Spleen (tissue), 11 donors: ENCODE results near the gene NRXN3. TPM values are rescaled to one million over a fixed set of nuclear protein-coding genes. Genes with fewer than 3 reads are reported as not detected.

Experiments
- DNase-seq: peaks from one replicate; pipeline ENCODE4 v3.0.0-alpha.2; 2020
- H3K27ac ChIP-seq, 8 donors: fragments of 200-600 bp; sonication (generic) in 7 of 8; 1 replicate in 4 of 8; 2 replicates in 4 of 8; pipeline versions ENCODE4 v1.5.0 to v1.8.0; 2016 to 2021; ENCODE audit warnings: inconsistent platforms in 4 of 8, mild to moderate bottlenecking in 4 of 8, moderate library complexity in 1 of 8
- H3K27me3 ChIP-seq, 7 donors: fragments of 200-600 bp; sonication (generic) in 6 of 7; replicated peaks in 1 of 7; 1 replicate in 4 of 7; 2 replicates in 3 of 7; pipeline versions ENCODE4 v1.5.0 to v1.8.0; 2016 to 2021; ENCODE audit warnings: inconsistent platforms in 3 of 7, mild to moderate bottlenecking in 1 of 7
- H3K36me3 ChIP-seq, 6 donors: fragments of 200-600 bp; sonication (generic) in 5 of 6; 1 replicate in 4 of 6; 2 replicates in 2 of 6; pipeline versions ENCODE4 v1.5.0 to v1.8.0; 2016 to 2021; ENCODE audit warnings: inconsistent platforms in 2 of 6
- H3K4me1 ChIP-seq, 6 donors: fragments of 200-600 bp; sonication (generic) in 5 of 6; 1 replicate in 3 of 6; 2 replicates in 3 of 6; pipeline versions ENCODE4 v1.5.0 to v1.8.0; 2016 to 2021; ENCODE audit warnings: inconsistent platforms in 3 of 6
- H3K4me3 ChIP-seq, 8 donors: fragments of 200-600 bp; sonication (generic) in 7 of 8; 1 replicate in 4 of 8; 2 replicates in 4 of 8; pipeline versions ENCODE4 v1.5.0 to v1.8.0; 2016 to 2021; ENCODE audit warnings: inconsistent platforms in 4 of 8, mild to moderate bottlenecking in 4 of 8, moderate library complexity in 2 of 8
- H3K9me3 ChIP-seq, 8 donors: fragments of 200-600 bp; sonication (generic) in 7 of 8; 1 replicate in 4 of 8; 2 replicates in 4 of 8; pipeline versions ENCODE4 v1.5.0 to v1.8.0; 2016 to 2021; ENCODE audit warnings: inconsistent platforms in 4 of 8
- CTCF ChIP-seq, 11 experiments: fragments of 200-600 bp in 7 of 11; fragments of 450-650 bp in 4 of 11; sonication (generic) in 4 of 11; IDR thresholded peaks in 8 of 11; conservative IDR thresholded peaks in 3 of 11; 1 replicate in 7 of 11; 2 replicates in 4 of 11; pipeline versions ENCODE4 v1.4.0 to v1.8.0; 2016 to 2021; ENCODE audit warnings: antibody characterized with exemption in 11 of 11, inconsistent platforms in 4 of 11, mild to moderate bottlenecking in 1 of 11
- POLR2A ChIP-seq, 3 donors: fragments of 450-650 bp; IDR thresholded peaks; one replicate each; pipeline ENCODE4 v1.5.1; 2017; ENCODE audit warnings: antibody characterized with exemption in 3 of 3, mild to moderate bottlenecking in 1 of 3
- POLR2AphosphoS5 ChIP-seq, 3 donors: sonication (generic); formaldehyde crosslinking; IDR thresholded peaks; one replicate each; pipeline ENCODE4 v1.5.1; 2017; ENCODE audit warnings: antibody characterized with exemption in 3 of 3
- WGBS, 5 donors: extraction: QIAGEN DNeasy Blood & Tissue Kit in 3 of 5; methylation state at CpG; one replicate each; pipeline versions ENCODE4 v1.1.5 to v1.1.7; 2013 to 2018; 5-methylcytosine and 5-hydroxymethylcytosine counted together
- intact Hi-C: fragments of 100-400 bp; cut with DNase I; formaldehyde crosslinking; loops from one replicate; pipeline ENCODE4 v1.15.0; 2023; ENCODE audit warnings: low total_unique reads
- polyA plus RNA-seq, 3 donors: library from polyadenylated mRNA; stranded (reverse); fragments of 200-250 nt; gene quantifications; one replicate each; pipeline ENCODE4 v1.2.1, GENCODE V29; 2013
- total RNA-seq, 7 donors: library from RNA; depleted of rRNA in 3 of 7; stranded (reverse); fragments of >200 nt in 3 of 7; fragmentation: NEBNext Ultra II Directional in 4 of 7; extraction: Animal tissue kit (Norgen Biotek cat#: 25700) in 4 of 7; gene quantifications; one replicate each; pipeline versions ENCODE4 v1.1.0 to v1.2.1, GENCODE V29; 2016 to 2021
- donor health status: healthy with polysubstance abuse.
- donor health status: DM: no; HTN: no; CAD: no; lungs with moderate emphysema.
- donor health status: DM: no; HTN: no; CAD: no.
- donor health status: Bipolar disorder and iron deficiency.
- donor health status: healthy.
- donor health status: DM: no; HTN: no; CAD: no.
- donor health status: DM: yes; HTN: yes; CAD: no.

Gene NRXN3
- total and polyA plus RNA-seq, 10 donors: 0.21 to 11.5 (median 1.6) TPM

- H3K9me3 ChIP-seq: no peaks in the 10 kb centered on the region
- H3K36me3 ChIP-seq: no peaks in the 10 kb centered on the region
- no peaks in the 10 kb centered on the region for H3K27me3 ChIP-seq
- intact Hi-C loops: no loop called here
- no peak overlapping the region for H3K4me3 ChIP-seq
- H3K4me1 ChIP-seq: no peaks in the 10 kb centered on the region
- no peak overlapping the region for H3K27ac ChIP-seq
- TF ChIP-seq POLR2AphosphoS5 (IDR thresholded peaks at IDR 0.05) (no peak), CTCF (IDR thresholded peaks at IDR 0.05 in 8 of 11, conservative IDR thresholded peaks at IDR 0.05 in 3 of 11) (no peak), POLR2A (IDR thresholded peaks at IDR 0.05) (no peak)
- no peak for DNase-seq
- WGBS, 5 donors: 36 to 45% (median 41%) methylated on average over 7 of the region's 7 CpGs
Observed at GRCh38 chr14:79332504-79333197, 1162.5 kb downstream of the NRXN3 start.

GRCh38 chr14:79333198-79333546, 1163.0 kb downstream of the NRXN3 start:
- Histone ChIP-seq H3K9me3 (no peaks in the 10 kb centered on the region), H3K4me1 (no peaks in the 10 kb centered on the region), H3K36me3 (no peaks in the 10 kb centered on the region), H3K27ac (no peak overlapping the region), H3K4me3 (no peak overlapping the region), H3K27me3 (no peaks in the 10 kb centered on the region)
- no peak for DNase-seq
- intact Hi-C loops: no loop called here
- TF ChIP-seq POLR2AphosphoS5 (IDR thresholded peaks at IDR 0.05) (no peak), POLR2A (IDR thresholded peaks at IDR 0.05) (no peak), CTCF (IDR thresholded peaks at IDR 0.05 in 8 of 11, conservative IDR thresholded peaks at IDR 0.05 in 3 of 11) (no peak)
- WGBS, 5 donors: 10 to 41% (median 23%) methylated on average over 1 of the region's 1 CpG

- 75 to 87% (median 84%) methylated on average over 2 of the region's 2 CpGs for WGBS, 5 donors
- no peak for DNase-seq
- Histone ChIP-seq H3K27me3 (no peaks in the 10 kb centered on the region), H3K4me3 (no peak overlapping the region), H3K27ac (no peak overlapping the region), H3K4me1 (no peaks in the 10 kb centered on the region), H3K36me3 (no peaks in the 10 kb centered on the region), H3K9me3 (no peaks in the 10 kb centered on the region)
- intact Hi-C loops: no loop called here
- TF ChIP-seq CTCF (IDR thresholded peaks at IDR 0.05 in 8 of 11, conservative IDR thresholded peaks at IDR 0.05 in 3 of 11) (no peak), POLR2AphosphoS5 (IDR thresholded peaks at IDR 0.05) (no peak)
Observed at GRCh38 chr14:79334272-79334671, 1164.1 kb downstream of the NRXN3 start.

GRCh38 chr14:79337761-79338160, 1167.6 kb downstream of the NRXN3 start:
- H3K27me3 ChIP-seq: no peaks in the 10 kb centered on the region
- intact Hi-C loops: no loop called here
- no peak overlapping the region for H3K4me3 ChIP-seq
- TF ChIP-seq POLR2AphosphoS5 (IDR thresholded peaks at IDR 0.05) (no peak), POLR2A (IDR thresholded peaks at IDR 0.05) (no peak), CTCF (IDR thresholded peaks at IDR 0.05 in 8 of 11, conservative IDR thresholded peaks at IDR 0.05 in 3 of 11) (no peak)
- no peaks in the 10 kb centered on the region for H3K9me3 ChIP-seq
- no peak for DNase-seq
- H3K4me1 ChIP-seq: no peaks in the 10 kb centered on the region
- H3K27ac ChIP-seq: no peak overlapping the region
- 44 to 56% (median 50%) methylated on average over 3 of the region's 3 CpGs for WGBS, 5 donors
- no peaks in the 10 kb centered on the region for H3K36me3 ChIP-seq
